GM23338 (cell line): ENCODE results near the gene JPH4. TPM values are rescaled to one million over a fixed set of nuclear protein-coding genes. Genes with fewer than 3 reads are reported as not detected.

ENCODE experiments used
- CREB1 ChIP-seq: fragments of 250-450 bp; sonication (Bioruptor Pico); IDR thresholded peaks from 2 replicates; pipeline ENCODE4 v1.5.0; 2020; ENCODE audit warnings: low read depth, mild to moderate bottlenecking, moderate library complexity
- ETS1 ChIP-seq: IDR thresholded peaks from 2 replicates; pipeline ENCODE4 v1.6.1; 2016; ENCODE audit warnings: antibody characterized with exemption
- EZH2 ChIP-seq: fragments of 200-600 bp; sonication (generic); IDR thresholded peaks from one replicate; pipeline ENCODE4 v1.8.0; 2017; ENCODE audit warnings: antibody characterized with exemption, mild to moderate bottlenecking, low read depth; ENCODE audit not compliant: unreplicated experiment
- EZH2phosphoT487 ChIP-seq: fragments of 200-600 bp; sonication (generic); IDR thresholded peaks from one replicate; pipeline ENCODE4 v1.8.1; 2018; ENCODE audit warnings: antibody characterized with exemption; ENCODE audit not compliant: unreplicated experiment
- JUNB ChIP-seq: IDR thresholded peaks from one replicate; pipeline ENCODE4 v1.6.1; 2016; ENCODE audit warnings: antibody characterized with exemption; ENCODE audit not compliant: unreplicated experiment
- NANOG ChIP-seq: IDR thresholded peaks from 2 replicates; pipeline ENCODE4 v1.6.1; 2016; ENCODE audit warnings: antibody characterized with exemption, borderline replicate concordance
- POLR2AphosphoS5 ChIP-seq: IDR thresholded peaks from 2 replicates; pipeline ENCODE4 v1.6.1; 2016; ENCODE audit warnings: antibody characterized with exemption, low read depth
- STAT1 ChIP-seq: IDR thresholded peaks from one replicate; pipeline ENCODE4 v1.6.1; 2016; ENCODE audit warnings: antibody characterized with exemption; ENCODE audit not compliant: unreplicated experiment
- ZNF114 ChIP-seq: fragments of 250-450 bp; sonication (Bioruptor Pico); IDR thresholded peaks from 2 replicates; pipeline ENCODE4 v1.5.0; 2020; ENCODE audit warnings: mild to moderate bottlenecking, moderate library complexity
- ZNF331 ChIP-seq: fragments of 250-450 bp; sonication (Bioruptor Pico); IDR thresholded peaks from 2 replicates; pipeline ENCODE4 v1.5.0; 2020; ENCODE audit warnings: low read depth, mild to moderate bottlenecking, moderate library complexity
- polyA plus RNA-seq: library from polyadenylated mRNA; unstranded; fragments of >200 nt; fragmentation: Nextera tagmentation; extraction: Ambion mirVana; gene quantifications from 2 replicates; pipeline ENCODE4 v1.2.1, GENCODE V29; 2016
- total RNA-seq: library from RNA; depleted of rRNA; stranded (reverse); fragments of >200 nt; shearing (Covaris generic); gene quantifications from 2 replicates; pipeline ENCODE4 v1.2.3, GENCODE V29; 2014
- TF ChIP-seq, protein P1 (sequence below): fragments of 250-450 bp; sonication (Bioruptor Pico); IDR thresholded peaks from 2 replicates; pipeline ENCODE4 v1.5.0; 2020; ENCODE audit warnings: mild to moderate bottlenecking, moderate library complexity
- TF ChIP-seq, protein P2 (sequence below), 2 experiments: fragments of 200-600 bp in 1 of 2; sonication (generic) in 1 of 2; conservative IDR thresholded peaks; 2 replicates each; pipeline versions ENCODE4 v1.5.1 to v1.6.1; 2016 to 2017; ENCODE audit warnings: antibody characterized with exemption in 2 of 2, low read depth in 2 of 2, mild to moderate bottlenecking in 2 of 2, moderate library complexity in 1 of 2

Gene JPH4
- total and polyA plus RNA-seq, 2 experiments from 2014 or later, result 11.0 to 29.9 TPM

DNA sequence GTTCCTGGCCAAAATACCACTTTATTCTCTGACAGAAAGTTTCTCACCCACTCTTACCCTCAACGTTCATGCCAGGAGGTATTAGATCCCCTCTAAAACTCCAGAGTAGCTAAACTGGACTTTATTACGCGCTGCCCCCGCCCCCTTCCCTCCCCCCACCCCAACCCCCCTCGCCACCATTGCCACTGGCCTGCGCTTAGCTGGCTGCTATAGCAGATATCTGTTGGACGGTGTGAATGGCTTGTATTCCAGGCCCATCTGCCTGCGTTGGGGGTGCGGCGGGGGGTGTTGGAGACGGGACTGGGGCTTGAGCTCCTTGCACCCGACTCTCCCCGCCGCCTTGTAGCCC is 23.1 kb downstream of the JPH4 start (continued):
- TF ChIP-seq, protein P1, sequence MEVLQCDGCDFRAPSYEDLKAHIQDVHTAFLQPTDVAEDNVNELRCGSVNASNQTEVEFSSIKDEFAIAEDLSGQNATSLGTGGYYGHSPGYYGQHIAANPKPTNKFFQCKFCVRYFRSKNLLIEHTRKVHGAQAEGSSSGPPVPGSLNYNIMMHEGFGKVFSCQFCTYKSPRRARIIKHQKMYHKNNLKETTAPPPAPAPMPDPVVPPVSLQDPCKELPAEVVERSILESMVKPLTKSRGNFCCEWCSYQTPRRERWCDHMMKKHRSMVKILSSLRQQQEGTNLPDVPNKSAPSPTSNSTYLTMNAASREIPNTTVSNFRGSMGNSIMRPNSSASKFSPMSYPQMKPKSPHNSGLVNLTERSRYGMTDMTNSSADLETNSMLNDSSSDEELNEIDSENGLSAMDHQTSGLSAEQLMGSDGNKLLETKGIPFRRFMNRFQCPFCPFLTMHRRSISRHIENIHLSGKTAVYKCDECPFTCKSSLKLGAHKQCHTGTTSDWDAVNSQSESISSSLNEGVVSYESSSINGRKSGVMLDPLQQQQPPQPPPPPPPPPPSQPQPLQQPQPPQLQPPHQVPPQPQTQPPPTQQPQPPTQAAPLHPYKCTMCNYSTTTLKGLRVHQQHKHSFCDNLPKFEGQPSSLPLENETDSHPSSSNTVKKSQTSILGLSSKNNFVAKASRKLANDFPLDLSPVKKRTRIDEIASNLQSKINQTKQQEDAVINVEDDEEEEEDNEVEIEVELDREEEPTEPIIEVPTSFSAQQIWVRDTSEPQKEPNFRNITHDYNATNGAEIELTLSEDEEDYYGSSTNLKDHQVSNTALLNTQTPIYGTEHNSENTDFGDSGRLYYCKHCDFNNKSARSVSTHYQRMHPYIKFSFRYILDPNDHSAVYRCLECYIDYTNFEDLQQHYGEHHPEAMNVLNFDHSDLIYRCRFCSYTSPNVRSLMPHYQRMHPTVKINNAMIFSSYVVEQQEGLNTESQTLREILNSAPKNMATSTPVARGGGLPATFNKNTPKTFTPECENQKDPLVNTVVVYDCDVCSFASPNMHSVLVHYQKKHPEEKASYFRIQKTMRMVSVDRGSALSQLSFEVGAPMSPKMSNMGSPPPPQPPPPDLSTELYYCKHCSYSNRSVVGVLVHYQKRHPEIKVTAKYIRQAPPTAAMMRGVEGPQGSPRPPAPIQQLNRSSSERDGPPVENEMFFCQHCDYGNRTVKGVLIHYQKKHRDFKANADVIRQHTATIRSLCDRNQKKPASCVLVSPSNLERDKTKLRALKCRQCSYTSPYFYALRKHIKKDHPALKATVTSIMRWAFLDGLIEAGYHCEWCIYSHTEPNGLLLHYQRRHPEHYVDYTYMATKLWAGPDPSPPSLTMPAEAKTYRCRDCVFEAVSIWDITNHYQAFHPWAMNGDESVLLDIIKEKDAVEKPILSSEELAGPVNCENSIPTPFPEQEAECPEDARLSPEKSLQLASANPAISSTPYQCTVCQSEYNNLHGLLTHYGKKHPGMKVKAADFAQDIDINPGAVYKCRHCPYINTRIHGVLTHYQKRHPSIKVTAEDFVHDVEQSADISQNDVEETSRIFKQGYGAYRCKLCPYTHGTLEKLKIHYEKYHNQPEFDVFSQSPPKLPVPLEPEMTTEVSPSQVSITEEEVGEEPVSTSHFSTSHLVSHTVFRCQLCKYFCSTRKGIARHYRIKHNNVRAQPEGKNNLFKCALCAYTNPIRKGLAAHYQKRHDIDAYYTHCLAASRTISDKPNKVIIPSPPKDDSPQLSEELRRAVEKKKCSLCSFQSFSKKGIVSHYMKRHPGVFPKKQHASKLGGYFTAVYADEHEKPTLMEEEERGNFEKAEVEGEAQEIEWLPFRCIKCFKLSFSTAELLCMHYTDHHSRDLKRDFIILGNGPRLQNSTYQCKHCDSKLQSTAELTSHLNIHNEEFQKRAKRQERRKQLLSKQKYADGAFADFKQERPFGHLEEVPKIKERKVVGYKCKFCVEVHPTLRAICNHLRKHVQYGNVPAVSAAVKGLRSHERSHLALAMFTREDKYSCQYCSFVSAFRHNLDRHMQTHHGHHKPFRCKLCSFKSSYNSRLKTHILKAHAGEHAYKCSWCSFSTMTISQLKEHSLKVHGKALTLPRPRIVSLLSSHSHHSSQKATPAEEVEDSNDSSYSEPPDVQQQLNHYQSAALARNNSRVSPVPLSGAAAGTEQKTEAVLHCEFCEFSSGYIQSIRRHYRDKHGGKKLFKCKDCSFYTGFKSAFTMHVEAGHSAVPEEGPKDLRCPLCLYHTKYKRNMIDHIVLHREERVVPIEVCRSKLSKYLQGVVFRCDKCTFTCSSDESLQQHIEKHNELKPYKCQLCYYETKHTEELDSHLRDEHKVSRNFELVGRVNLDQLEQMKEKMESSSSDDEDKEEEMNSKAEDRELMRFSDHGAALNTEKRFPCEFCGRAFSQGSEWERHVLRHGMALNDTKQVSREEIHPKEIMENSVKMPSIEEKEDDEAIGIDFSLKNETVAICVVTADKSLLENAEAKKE, result no peak
- TF ChIP-seq, protein P2, sequence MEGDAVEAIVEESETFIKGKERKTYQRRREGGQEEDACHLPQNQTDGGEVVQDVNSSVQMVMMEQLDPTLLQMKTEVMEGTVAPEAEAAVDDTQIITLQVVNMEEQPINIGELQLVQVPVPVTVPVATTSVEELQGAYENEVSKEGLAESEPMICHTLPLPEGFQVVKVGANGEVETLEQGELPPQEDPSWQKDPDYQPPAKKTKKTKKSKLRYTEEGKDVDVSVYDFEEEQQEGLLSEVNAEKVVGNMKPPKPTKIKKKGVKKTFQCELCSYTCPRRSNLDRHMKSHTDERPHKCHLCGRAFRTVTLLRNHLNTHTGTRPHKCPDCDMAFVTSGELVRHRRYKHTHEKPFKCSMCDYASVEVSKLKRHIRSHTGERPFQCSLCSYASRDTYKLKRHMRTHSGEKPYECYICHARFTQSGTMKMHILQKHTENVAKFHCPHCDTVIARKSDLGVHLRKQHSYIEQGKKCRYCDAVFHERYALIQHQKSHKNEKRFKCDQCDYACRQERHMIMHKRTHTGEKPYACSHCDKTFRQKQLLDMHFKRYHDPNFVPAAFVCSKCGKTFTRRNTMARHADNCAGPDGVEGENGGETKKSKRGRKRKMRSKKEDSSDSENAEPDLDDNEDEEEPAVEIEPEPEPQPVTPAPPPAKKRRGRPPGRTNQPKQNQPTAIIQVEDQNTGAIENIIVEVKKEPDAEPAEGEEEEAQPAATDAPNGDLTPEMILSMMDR (conservative IDR thresholded peaks at IDR 0.05; ENCODE audit: low read depth in 2 of 2), result no peak
- TF ChIP-seq STAT1 (no peak), POLR2AphosphoS5 (no peak), EZH2phosphoT487 (no peak), ZNF114 (no peak), EZH2 (no peak), ETS1 (no peak), NANOG (no peak), CREB1 (CRISPR knock-in tag) (no peak), JUNB (no peak), ZNF331 (CRISPR knock-in tag) (no peak)
